ENCODE measurements around the gene SREBF1.

GRCh38 chr17:17877529-17878358 lies 41.0 kb upstream of the SREBF1 start:
- TF ChIP-seq CTCF (conservative IDR thresholded peaks at IDR 0.05; ENCODE audit: low read depth in 2 of 2) (no peak), REST (IDR thresholded peaks at IDR 0.05; ENCODE audit: unreplicated experiment) (no peak), EZH2phosphoT487 (IDR thresholded peaks at IDR 0.05; ENCODE audit: unreplicated experiment) (no peak), EZH2 (IDR thresholded peaks at IDR 0.05; ENCODE audit: low read depth, unreplicated experiment) (no peak), POLR2AphosphoS5 (IDR thresholded peaks at IDR 0.05; ENCODE audit: low read depth) (no peak), CREB1 (CRISPR knock-in tag; IDR thresholded peaks at IDR 0.05; ENCODE audit: low read depth) (no peak), ETS1 (IDR thresholded peaks at IDR 0.05) (no peak)
